GM13977 (cell line): Measurements from ENCODE around the gene ARRDC2.

Experiments
- DNase-seq: peaks from one replicate; pipeline ENCODE4 v3.0.0; 2012; ENCODE audit warnings: low spot score
- in situ Hi-C: fragments of 300-500 bp; cut with MboI; formaldehyde crosslinking; loops from one replicate; pipeline ENCODE4 v1.12.0; 2022; ENCODE audit warnings: low sequenced_read_pairs, low pct_unique_long_range_greater_than_20kb, mixed read lengths, inconsistent platforms; ENCODE audit not compliant: unreplicated experiment
- TF ChIP-seq, protein P1 (sequence below): IDR thresholded peaks from 2 replicates; pipeline ENCODE4 v1.5.1; 2012; ENCODE audit warnings: mild to moderate bottlenecking, control low read depth; ENCODE audit not compliant: insufficient read depth; ENCODE audit errors: extremely low read depth, missing control alignments

The ARRDC2 gene

DNA sequence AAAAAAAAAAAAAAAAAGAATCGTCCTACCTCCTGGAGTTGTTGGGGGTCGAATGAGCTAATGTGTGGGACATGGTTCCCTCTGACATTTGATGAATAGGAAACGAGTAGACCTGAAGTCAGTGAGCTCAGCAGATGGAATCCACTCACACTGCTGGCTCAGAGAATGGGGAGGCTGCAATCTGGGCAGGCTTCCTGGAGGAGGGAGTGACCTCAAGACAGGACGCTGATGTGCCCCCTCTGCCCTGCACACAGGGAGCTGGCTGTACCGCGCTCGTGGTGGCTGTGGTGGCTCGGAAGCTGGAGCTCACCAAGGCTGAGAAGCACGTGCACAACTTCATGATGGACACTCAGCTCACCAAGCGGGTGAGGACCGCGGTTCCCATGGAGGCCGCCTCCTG is 19.8 kb upstream of the ARRDC2 start:
- no peak for DNase-seq
- in situ Hi-C loops = no loop called here
- TF ChIP-seq, protein P1, sequence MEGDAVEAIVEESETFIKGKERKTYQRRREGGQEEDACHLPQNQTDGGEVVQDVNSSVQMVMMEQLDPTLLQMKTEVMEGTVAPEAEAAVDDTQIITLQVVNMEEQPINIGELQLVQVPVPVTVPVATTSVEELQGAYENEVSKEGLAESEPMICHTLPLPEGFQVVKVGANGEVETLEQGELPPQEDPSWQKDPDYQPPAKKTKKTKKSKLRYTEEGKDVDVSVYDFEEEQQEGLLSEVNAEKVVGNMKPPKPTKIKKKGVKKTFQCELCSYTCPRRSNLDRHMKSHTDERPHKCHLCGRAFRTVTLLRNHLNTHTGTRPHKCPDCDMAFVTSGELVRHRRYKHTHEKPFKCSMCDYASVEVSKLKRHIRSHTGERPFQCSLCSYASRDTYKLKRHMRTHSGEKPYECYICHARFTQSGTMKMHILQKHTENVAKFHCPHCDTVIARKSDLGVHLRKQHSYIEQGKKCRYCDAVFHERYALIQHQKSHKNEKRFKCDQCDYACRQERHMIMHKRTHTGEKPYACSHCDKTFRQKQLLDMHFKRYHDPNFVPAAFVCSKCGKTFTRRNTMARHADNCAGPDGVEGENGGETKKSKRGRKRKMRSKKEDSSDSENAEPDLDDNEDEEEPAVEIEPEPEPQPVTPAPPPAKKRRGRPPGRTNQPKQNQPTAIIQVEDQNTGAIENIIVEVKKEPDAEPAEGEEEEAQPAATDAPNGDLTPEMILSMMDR = no peak

DNA sequence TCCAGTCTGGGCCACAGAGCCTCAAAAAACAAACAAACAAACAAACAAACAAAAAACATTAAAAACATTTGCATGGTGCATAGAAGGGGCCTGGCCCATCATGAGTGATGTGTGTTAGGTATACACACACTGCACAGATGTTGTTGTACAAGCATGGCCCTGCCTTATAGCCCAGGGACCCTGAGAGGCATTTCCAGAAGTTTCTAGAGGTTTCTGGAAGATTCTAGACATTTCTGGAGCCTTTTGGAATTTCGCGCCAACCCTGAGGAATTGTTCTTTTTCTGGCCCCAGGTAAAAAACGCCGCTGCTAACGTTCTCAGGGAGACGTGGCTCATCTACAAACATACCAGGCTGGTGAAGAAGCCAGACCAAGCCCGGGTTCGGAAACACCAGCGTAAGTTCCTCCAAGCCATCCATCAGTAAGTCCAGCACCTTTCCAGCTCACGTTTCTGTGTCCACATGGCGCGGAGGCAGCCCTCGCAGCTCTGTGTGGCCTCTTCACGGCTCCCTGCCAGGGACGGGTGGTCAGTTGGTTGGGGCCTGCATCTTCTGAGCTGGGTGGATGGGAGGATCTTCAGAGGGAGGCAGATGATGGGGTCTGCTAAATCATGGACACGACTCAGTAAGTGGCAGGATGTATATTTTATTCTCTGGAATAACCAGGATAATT is 18.4 kb upstream of the ARRDC2 start:
- TF ChIP-seq, protein P1 = no peak
- in situ Hi-C loops = loop anchor here (5.0 kb wide), 1 partner anchor 52 kb away; no protein-coding TSS in a partner anchor
- DNase-seq = no peak

GRCh38 chr19:17993076-17993813 is 14.7 kb upstream of the ARRDC2 start:
- in situ Hi-C loops = loop anchor here (5.0 kb wide), 1 partner anchor 56 kb away; no protein-coding TSS in a partner anchor
- no peak for DNase-seq
- TF ChIP-seq, protein P1 = no peak

- in situ Hi-C loops = no loop called here
- TF ChIP-seq, protein P1 = peak; percentile 97
- peak; percentile 92 for DNase-seq
Measured at GRCh38 chr19:17996826-17997316, 11.1 kb upstream of the ARRDC2 start.

DNA sequence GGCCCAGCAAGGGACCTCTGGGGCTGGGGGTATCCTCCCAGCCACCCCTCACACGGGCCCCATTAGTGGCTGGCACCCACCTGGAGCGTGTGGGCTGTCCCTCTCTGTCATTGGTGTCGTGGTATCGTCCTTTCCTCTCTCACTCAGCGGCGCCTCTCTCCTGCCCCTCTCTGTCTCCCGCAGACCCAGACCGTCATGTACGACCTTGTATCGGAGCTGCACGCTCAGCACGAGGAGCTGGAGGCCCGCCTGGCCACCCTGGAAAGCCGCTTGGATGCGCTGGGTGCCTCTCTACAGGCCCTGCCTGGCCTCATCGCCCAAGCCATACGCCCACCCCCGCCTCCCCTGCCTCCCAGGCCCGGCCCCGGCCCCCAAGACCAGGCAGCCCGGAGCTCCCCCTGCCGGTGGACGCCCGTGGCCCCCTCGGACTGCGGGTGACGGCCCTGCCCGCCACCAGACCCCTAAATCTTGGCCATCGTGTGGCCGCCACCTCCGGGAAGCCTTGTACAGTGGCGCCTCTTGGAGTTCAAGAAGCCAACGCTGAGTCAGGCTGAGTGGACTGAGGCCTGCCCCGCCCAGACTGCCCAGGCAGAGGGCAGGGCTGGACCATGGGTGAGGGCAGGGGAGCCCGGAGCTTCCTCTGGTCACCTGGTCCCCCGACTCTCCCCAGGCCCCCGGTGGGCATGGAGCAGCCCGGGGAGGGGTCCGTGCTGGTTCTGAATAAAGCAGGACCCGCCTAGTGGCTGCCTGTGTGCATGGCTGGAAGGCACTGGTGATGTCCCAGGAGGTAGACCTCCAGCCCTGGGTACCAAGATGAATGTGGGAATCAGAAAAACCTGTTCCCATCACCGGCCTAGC is 9.8 kb upstream of the ARRDC2 start:
- no peak for DNase-seq
- TF ChIP-seq, protein P1 = peak; percentile 38
- in situ Hi-C loops = no loop called here

GRCh38 chr19:17998827-17999150 is 9.2 kb upstream of the ARRDC2 start:
- DNase-seq = no peak
- in situ Hi-C loops = no loop called here
- TF ChIP-seq, protein P1 = no peak
